GM12872 (cell line): ENCODE results near the gene ABCB9.

Experiments
- CTCF ChIP-seq: IDR thresholded peaks from 3 replicates; pipeline ENCODE4 v1.5.1; 2011; ENCODE audit warnings: low read depth, mild to moderate bottlenecking, low read length, moderate library complexity; ENCODE audit not compliant: insufficient read depth

ABCB9 gene

GRCh38 chr12:122934722-122935121 is 31.5 kb downstream of the ABCB9 start:
- no peak for TF ChIP-seq CTCF

DNA sequence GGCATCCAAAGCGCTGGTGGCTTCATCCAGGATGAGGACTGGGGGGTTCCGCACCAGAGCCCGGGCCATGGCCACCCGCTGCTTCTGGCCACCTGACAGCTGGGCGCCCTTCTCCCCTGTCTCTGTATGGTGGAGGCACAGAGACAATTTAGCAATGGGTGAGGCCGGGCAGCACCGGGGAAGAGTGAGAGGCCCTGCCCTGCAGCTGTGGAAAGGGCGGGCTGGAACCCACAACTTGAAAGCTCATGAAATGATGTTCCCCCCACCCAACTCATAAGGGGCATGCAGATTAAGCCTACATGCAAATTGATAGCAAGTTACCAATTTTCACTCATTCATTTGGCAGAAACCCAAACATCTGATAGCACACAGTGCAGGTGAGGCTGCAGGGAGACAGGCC is 34.1 kb downstream of the ABCB9 start:
- no peak for TF ChIP-seq CTCF

GRCh38 chr12:122929812-122930211 is 36.5 kb downstream of the ABCB9 start:
- no peak for TF ChIP-seq CTCF

GRCh38 chr12:122929148-122929538 is 37.1 kb downstream of the ABCB9 start:
- no peak for TF ChIP-seq CTCF

- TF ChIP-seq CTCF, result no peak
Measured at GRCh38 chr12:122928404-122929147, 37.7 kb downstream of the ABCB9 start.

DNA sequence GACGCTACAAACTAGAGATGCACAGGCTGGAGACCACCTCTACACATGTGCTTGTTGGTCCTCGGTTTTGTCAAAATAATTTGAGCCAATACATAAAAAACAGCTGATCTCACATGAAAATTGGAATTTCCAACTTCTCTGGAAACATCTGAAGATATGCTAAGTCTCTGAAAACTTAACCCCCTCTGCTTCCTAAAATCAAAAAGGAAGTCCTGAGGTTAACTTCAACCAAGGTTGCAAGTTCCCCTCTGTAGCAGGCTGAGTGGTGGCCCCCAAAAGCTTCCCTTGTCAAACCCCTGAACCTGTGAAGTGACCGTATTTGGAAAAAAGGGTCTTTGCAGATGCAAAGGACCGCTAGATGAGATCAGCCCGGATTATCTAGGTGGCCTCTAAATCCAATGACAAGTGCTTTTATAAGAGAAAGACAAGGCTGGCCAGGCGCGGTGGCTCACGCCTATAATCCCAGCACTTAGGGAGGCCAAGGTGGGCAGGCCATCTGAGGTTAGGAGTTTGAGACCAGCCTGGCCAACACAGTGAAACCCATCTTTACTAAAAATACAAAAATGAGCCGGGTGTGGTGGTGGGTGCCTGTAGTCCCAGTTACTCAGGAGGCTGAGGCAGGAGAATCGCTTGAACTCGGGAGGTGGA is 38.4 kb downstream of the ABCB9 start:
- TF ChIP-seq CTCF, result no peak

- TF ChIP-seq CTCF, result no peak
Measured at GRCh38 chr12:122921917-122922316, 44.3 kb downstream of the ABCB9 start.
